ENCODE measurements around the gene NCR3LG1.

DNA sequence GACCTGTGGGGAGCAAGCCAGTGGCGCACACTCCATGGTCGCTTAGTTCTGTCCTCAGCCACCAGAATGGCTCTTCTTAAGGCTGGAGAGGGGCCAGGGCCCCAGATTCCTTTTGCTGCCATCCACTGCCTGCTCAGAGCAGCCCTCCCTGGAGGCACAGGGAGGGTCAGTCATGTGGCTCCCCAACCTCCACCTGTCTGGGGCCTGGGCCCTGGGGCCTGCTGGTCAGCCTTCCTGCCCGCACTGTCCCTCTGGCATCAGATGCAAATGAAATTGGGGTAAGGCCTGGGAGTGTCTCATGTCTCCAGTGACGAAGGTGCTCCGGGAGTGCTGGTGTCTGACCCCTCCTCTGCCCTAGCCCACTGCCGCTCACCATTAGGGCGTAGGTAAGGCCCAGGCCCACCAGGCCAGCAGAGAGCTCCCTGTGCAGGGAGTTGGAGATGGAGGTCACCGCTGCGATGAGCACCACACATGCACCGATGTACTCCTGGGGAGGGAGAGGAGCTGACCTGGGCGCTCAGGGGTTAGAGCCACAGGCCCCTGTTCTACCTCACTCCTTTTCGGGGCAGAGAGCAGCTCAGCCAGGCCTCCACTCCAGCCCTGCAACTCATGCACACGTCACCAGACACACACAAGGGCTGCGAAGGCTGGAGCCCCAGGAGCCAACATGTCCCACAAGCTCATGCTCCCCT is 45.9 kb downstream of the NCR3LG1 start:
- TF ChIP-seq, protein P1, sequence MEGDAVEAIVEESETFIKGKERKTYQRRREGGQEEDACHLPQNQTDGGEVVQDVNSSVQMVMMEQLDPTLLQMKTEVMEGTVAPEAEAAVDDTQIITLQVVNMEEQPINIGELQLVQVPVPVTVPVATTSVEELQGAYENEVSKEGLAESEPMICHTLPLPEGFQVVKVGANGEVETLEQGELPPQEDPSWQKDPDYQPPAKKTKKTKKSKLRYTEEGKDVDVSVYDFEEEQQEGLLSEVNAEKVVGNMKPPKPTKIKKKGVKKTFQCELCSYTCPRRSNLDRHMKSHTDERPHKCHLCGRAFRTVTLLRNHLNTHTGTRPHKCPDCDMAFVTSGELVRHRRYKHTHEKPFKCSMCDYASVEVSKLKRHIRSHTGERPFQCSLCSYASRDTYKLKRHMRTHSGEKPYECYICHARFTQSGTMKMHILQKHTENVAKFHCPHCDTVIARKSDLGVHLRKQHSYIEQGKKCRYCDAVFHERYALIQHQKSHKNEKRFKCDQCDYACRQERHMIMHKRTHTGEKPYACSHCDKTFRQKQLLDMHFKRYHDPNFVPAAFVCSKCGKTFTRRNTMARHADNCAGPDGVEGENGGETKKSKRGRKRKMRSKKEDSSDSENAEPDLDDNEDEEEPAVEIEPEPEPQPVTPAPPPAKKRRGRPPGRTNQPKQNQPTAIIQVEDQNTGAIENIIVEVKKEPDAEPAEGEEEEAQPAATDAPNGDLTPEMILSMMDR (IDR thresholded peaks at IDR 0.05): no peak
- no peak for TF ChIP-seq EP300 (IDR thresholded peaks at IDR 0.05)
- no peak for TF ChIP-seq POLR2A (IDR thresholded peaks at IDR 0.05)
- no peak for TF ChIP-seq POLR2AphosphoS5 (IDR thresholded peaks at IDR 0.05)
